WTC11 (cell line): ENCODE results near the gene PGF. TPM values are rescaled to one million over a fixed set of nuclear protein-coding genes. Genes with fewer than 3 reads are reported as not detected.

Experiments
- ATAC-seq: fragments of 200-7000 bp; cut with Tn5 transposase; 2 replicates; pipeline ENCODE4 v1.10.0; 2021; ENCODE audit warnings: mild to moderate bottlenecking, moderate library complexity
- CTCF ChIA-PET: fragments of 300-600 bp; sonication (Branson Sonifier 250); formaldehyde crosslinking; loops from one replicate; lab custom pipeline; 2021; ENCODE audit warnings: antibody characterized with exemption; lab: Charles Lee
- POLR2A ChIA-PET: fragments of 350-600 bp; sonication (Branson Sonifier 250); formaldehyde crosslinking; loops from one replicate; lab custom pipeline; 2021; ENCODE audit warnings: antibody characterized with exemption; lab: Charles Lee
- DNase-seq: peaks from one replicate; pipeline ENCODE4 v3.0.0; 2021; ENCODE audit warnings: low spot score
- H3K27ac Mint-ChIP-seq: 2 replicates; pipeline ENCODE4 v1.8.0; 2021; ENCODE audit warnings: mixed read lengths
- H3K27me3 Mint-ChIP-seq: 2 replicates; pipeline ENCODE4 v1.8.0; 2021; ENCODE audit warnings: low read depth, mild to moderate bottlenecking, moderate library complexity, mixed read lengths
- H3K36me3 Mint-ChIP-seq: 2 replicates; pipeline ENCODE4 v1.8.0; 2021; ENCODE audit warnings: mixed read lengths
- H3K4me1 Mint-ChIP-seq: 2 replicates; pipeline ENCODE4 v1.8.0; 2022; ENCODE audit warnings: mixed read lengths
- H3K4me3 Mint-ChIP-seq: 2 replicates; pipeline ENCODE4 v1.8.0; 2021; ENCODE audit warnings: mild to moderate bottlenecking, moderate library complexity, mixed read lengths
- H3K9me3 Mint-ChIP-seq: 2 replicates; pipeline ENCODE4 v1.8.0; 2021; ENCODE audit warnings: mixed read lengths
- ATF3 ChIP-seq: sonication (generic); formaldehyde crosslinking; conservative IDR thresholded peaks from 2 replicates; pipeline ENCODE4 v1.8.1; 2022; ENCODE audit warnings: mild to moderate bottlenecking, missing genetic modification reagents
- CREB1 ChIP-seq: sonication (generic); formaldehyde crosslinking; IDR thresholded peaks from 2 replicates; pipeline ENCODE4 v1.8.0; 2023; ENCODE audit warnings: mild to moderate bottlenecking, missing genetic modification reagents
- CREM ChIP-seq: sonication (generic); formaldehyde crosslinking; IDR thresholded peaks from 2 replicates; pipeline ENCODE4 v1.8.1; 2022; ENCODE audit warnings: mild to moderate bottlenecking, missing genetic modification reagents, moderate library complexity
- ELF4 ChIP-seq: sonication (generic); formaldehyde crosslinking; IDR thresholded peaks from 2 replicates; pipeline ENCODE4 v1.8.1; 2022; ENCODE audit warnings: low read depth, mild to moderate bottlenecking, moderate library complexity, missing genetic modification reagents
- FOXP1 ChIP-seq: sonication (generic); formaldehyde crosslinking; IDR thresholded peaks from 2 replicates; pipeline ENCODE4 v1.8.0; 2022; ENCODE audit warnings: missing genetic modification reagents, mild to moderate bottlenecking, moderate library complexity, borderline replicate concordance
- GABPB1 ChIP-seq: sonication (generic); formaldehyde crosslinking; IDR thresholded peaks from 2 replicates; pipeline ENCODE4 v1.8.1; 2023; ENCODE audit warnings: mild to moderate bottlenecking, missing genetic modification reagents
- GTF2I ChIP-seq: fragments of 250-450 bp; sonication (Bioruptor Pico); conservative IDR thresholded peaks from 2 replicates; pipeline ENCODE4 v1.4.0; 2021; ENCODE audit warnings: mild to moderate bottlenecking
- IRF2 ChIP-seq: sonication (generic); formaldehyde crosslinking; IDR thresholded peaks from 2 replicates; pipeline ENCODE4 v1.8.0; 2022; ENCODE audit warnings: low read depth, missing genetic modification reagents, borderline replicate concordance
- NFE2L1 ChIP-seq: sonication (generic); formaldehyde crosslinking; IDR thresholded peaks from 2 replicates; pipeline ENCODE4 v1.8.1; 2023; ENCODE audit warnings: missing genetic modification reagents
- RORB ChIP-seq: fragments of 250-450 bp; sonication (Bioruptor Pico); IDR thresholded peaks from 2 replicates; pipeline ENCODE4 v1.9.0; 2021; ENCODE audit warnings: mild to moderate bottlenecking
- SMAD3 ChIP-seq: sonication (generic); formaldehyde crosslinking; IDR thresholded peaks from 2 replicates; pipeline ENCODE4 v1.8.0; 2022; ENCODE audit warnings: missing genetic modification reagents, mild to moderate bottlenecking, borderline replicate concordance
- SMAD4 ChIP-seq: sonication (generic); formaldehyde crosslinking; IDR thresholded peaks from 2 replicates; pipeline ENCODE4 v1.8.0; 2022; ENCODE audit warnings: mild to moderate bottlenecking, missing genetic modification reagents
- ZBTB43 ChIP-seq: sonication (generic); formaldehyde crosslinking; IDR thresholded peaks from 2 replicates; pipeline ENCODE4 v1.8.1; 2023; ENCODE audit warnings: mild to moderate bottlenecking, missing genetic modification reagents
- ZNF232 ChIP-seq: sonication (generic); formaldehyde crosslinking; IDR thresholded peaks from 2 replicates; pipeline ENCODE4 v1.8.0; 2022; ENCODE audit warnings: mild to moderate bottlenecking, missing genetic modification reagents
- ZNF263 ChIP-seq: sonication (generic); formaldehyde crosslinking; IDR thresholded peaks from 2 replicates; pipeline ENCODE4 v1.8.1; 2022; ENCODE audit warnings: low read depth, mild to moderate bottlenecking, moderate library complexity, missing genetic modification reagents
- total RNA-seq: library from RNA; stranded (reverse); gene quantifications from 3 replicates; pipeline ENCODE4 v1.2.3, GENCODE V29; 2021
- TF ChIP-seq, protein P1 (sequence below): sonication (generic); formaldehyde crosslinking; IDR thresholded peaks from 2 replicates; pipeline ENCODE4 v1.8.0; 2022; ENCODE audit warnings: mild to moderate bottlenecking, missing genetic modification reagents
- TF ChIP-seq, protein P2 (sequence below): sonication (generic); formaldehyde crosslinking; IDR thresholded peaks from 2 replicates; pipeline ENCODE4 v1.8.1; 2022; ENCODE audit warnings: low read depth, missing genetic modification reagents, borderline replicate concordance
- TF ChIP-seq, protein P3 (sequence below): fragments of 250-450 bp; sonication (Bioruptor Pico); IDR thresholded peaks from 2 replicates; pipeline ENCODE4 v1.8.0; 2021; ENCODE audit warnings: mild to moderate bottlenecking
- TF ChIP-seq, protein P4 (sequence below): sonication (generic); formaldehyde crosslinking; IDR thresholded peaks from 2 replicates; pipeline ENCODE4 v1.8.1; 2023; ENCODE audit warnings: mild to moderate bottlenecking, missing genetic modification reagents, borderline replicate concordance

Gene PGF
- total RNA-seq, 1 experiment from 2014 or later, result 6.7 TPM

- Mint-ChIP-seq H3K27ac (no peak overlapping the region), H3K4me3 (no peak overlapping the region), H3K36me3 (no peaks in the 10 kb centered on the region), H3K9me3 (no peaks in the 10 kb centered on the region), H3K27me3 (no peaks in the 10 kb centered on the region; the same call in 1 of the 2 replicates), H3K4me1 (peaks cover 34% of the 10 kb centered on the region)
- TF ChIP-seq ZBTB43 (no peak), ATF3 (CRISPR knock-in tag) (no peak), SMAD4 (CRISPR knock-in tag) (no peak), IRF2 (no peak), CREB1 (CRISPR knock-in tag) (no peak), GTF2I (CRISPR knock-in tag) (no peak), SMAD3 (CRISPR knock-in tag) (no peak), GABPB1 (CRISPR knock-in tag) (no peak), ELF4 (no peak), ZNF232 (CRISPR knock-in tag) (no peak), ZNF263 (no peak), NFE2L1 (CRISPR knock-in tag) (no peak), CREM (CRISPR knock-in tag) (no peak)
- TF ChIP-seq, protein P1, sequence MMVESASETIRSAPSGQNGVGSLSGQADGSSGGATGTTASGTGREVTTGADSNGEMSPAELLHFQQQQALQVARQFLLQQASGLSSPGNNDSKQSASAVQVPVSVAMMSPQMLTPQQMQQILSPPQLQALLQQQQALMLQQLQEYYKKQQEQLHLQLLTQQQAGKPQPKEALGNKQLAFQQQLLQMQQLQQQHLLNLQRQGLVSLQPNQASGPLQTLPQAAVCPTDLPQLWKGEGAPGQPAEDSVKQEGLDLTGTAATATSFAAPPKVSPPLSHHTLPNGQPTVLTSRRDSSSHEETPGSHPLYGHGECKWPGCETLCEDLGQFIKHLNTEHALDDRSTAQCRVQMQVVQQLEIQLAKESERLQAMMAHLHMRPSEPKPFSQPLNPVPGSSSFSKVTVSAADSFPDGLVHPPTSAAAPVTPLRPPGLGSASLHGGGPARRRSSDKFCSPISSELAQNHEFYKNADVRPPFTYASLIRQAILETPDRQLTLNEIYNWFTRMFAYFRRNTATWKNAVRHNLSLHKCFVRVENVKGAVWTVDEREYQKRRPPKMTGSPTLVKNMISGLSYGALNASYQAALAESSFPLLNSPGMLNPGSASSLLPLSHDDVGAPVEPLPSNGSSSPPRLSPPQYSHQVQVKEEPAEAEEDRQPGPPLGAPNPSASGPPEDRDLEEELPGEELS (CRISPR knock-in tag), result no peak
- TF ChIP-seq, protein P2, sequence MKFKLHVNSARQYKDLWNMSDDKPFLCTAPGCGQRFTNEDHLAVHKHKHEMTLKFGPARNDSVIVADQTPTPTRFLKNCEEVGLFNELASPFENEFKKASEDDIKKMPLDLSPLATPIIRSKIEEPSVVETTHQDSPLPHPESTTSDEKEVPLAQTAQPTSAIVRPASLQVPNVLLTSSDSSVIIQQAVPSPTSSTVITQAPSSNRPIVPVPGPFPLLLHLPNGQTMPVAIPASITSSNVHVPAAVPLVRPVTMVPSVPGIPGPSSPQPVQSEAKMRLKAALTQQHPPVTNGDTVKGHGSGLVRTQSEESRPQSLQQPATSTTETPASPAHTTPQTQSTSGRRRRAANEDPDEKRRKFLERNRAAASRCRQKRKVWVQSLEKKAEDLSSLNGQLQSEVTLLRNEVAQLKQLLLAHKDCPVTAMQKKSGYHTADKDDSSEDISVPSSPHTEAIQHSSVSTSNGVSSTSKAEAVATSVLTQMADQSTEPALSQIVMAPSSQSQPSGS (CRISPR knock-in tag), result no peak
- no peak for DNase-seq
- CTCF ChIA-PET, result interaction anchor here (2.9 to 5.4 kb wide), 2 partner anchors 29 to 32 kb away, joined by 8 to 53 read pairs; no protein-coding TSS in a partner anchor
- POLR2A ChIA-PET, result interaction anchor here (1.0 kb wide), 1 partner anchor 55 kb away, joined by 3 read pairs; the partner anchor contains the start of gene RPS6KL1
- no peak for ATAC-seq
These were observed 22.5 kb upstream of the PGF start for GRCh38 chr14:74977901-74978385.

GRCh38 chr14:74977164-74977900 is 21.9 kb upstream of the PGF start:
- H3K36me3 Mint-ChIP-seq, result no peaks in the 10 kb centered on the region
- H3K4me1 Mint-ChIP-seq, result peaks cover 38% of the 10 kb centered on the region
- no peak for ATAC-seq
- no peak overlapping the region for H3K4me3 Mint-ChIP-seq
- no peak for DNase-seq
- H3K9me3 Mint-ChIP-seq, result no peaks in the 10 kb centered on the region
- no peak overlapping the region for H3K27ac Mint-ChIP-seq
- ChIA-PET POLR2A (interaction anchor here (1.0 kb wide), 1 partner anchor 54 kb away, joined by 3 read pairs; the partner anchor contains the start of gene RPS6KL1), CTCF (interaction anchor here (0.8 to 5.4 kb wide), 2 partner anchors 32 to 87 kb away, joined by 3 to 53 read pairs; partner anchors contain the start of gene ACYP1)
- H3K27me3 Mint-ChIP-seq, result no peaks in the 10 kb centered on the region; the same call in 1 of the 2 replicates
- no peak for TF ChIP-seq FOXP1
- TF ChIP-seq, protein P1 (CRISPR knock-in tag), result no peak
- no peak for TF ChIP-seq RORB
- TF ChIP-seq, protein P3, sequence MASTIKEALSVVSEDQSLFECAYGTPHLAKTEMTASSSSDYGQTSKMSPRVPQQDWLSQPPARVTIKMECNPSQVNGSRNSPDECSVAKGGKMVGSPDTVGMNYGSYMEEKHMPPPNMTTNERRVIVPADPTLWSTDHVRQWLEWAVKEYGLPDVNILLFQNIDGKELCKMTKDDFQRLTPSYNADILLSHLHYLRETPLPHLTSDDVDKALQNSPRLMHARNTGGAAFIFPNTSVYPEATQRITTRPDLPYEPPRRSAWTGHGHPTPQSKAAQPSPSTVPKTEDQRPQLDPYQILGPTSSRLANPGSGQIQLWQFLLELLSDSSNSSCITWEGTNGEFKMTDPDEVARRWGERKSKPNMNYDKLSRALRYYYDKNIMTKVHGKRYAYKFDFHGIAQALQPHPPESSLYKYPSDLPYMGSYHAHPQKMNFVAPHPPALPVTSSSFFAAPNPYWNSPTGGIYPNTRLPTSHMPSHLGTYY, result no peak
- TF ChIP-seq, protein P4, sequence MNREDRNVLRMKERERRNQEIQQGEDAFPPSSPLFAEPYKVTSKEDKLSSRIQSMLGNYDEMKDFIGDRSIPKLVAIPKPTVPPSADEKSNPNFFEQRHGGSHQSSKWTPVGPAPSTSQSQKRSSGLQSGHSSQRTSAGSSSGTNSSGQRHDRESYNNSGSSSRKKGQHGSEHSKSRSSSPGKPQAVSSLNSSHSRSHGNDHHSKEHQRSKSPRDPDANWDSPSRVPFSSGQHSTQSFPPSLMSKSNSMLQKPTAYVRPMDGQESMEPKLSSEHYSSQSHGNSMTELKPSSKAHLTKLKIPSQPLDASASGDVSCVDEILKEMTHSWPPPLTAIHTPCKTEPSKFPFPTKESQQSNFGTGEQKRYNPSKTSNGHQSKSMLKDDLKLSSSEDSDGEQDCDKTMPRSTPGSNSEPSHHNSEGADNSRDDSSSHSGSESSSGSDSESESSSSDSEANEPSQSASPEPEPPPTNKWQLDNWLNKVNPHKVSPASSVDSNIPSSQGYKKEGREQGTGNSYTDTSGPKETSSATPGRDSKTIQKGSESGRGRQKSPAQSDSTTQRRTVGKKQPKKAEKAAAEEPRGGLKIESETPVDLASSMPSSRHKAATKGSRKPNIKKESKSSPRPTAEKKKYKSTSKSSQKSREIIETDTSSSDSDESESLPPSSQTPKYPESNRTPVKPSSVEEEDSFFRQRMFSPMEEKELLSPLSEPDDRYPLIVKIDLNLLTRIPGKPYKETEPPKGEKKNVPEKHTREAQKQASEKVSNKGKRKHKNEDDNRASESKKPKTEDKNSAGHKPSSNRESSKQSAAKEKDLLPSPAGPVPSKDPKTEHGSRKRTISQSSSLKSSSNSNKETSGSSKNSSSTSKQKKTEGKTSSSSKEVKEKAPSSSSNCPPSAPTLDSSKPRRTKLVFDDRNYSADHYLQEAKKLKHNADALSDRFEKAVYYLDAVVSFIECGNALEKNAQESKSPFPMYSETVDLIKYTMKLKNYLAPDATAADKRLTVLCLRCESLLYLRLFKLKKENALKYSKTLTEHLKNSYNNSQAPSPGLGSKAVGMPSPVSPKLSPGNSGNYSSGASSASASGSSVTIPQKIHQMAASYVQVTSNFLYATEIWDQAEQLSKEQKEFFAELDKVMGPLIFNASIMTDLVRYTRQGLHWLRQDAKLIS (CRISPR knock-in tag), result no peak
- TF ChIP-seq, protein P2 (CRISPR knock-in tag), result no peak
- no peak for TF ChIP-seq ELF4
- TF ChIP-seq IRF2, result no peak
- no peak for TF ChIP-seq NFE2L1 (CRISPR knock-in tag)
